Upper lobe of left lung (tissue), 4 donors: ENCODE results near the gene UHRF1.
"Not testable (repeated sequence)": the region's sequence is repeated elsewhere in the genome, so short reads cannot be mapped to it uniquely, and the experiment has no call there.

Experiments
- EP300 ChIP-seq, 4 donors: sonication (generic); formaldehyde crosslinking; IDR thresholded peaks; one replicate each; pipeline ENCODE4 v1.5.1; 2017; ENCODE audit warnings: antibody characterized with exemption in 4 of 4, control low read depth in 2 of 4
- POLR2A ChIP-seq, 4 donors: fragments of 450-650 bp; IDR thresholded peaks; one replicate each; pipeline ENCODE4 v1.5.1; 2016 to 2017; ENCODE audit warnings: antibody characterized with exemption in 4 of 4, mild to moderate bottlenecking in 2 of 4
- POLR2AphosphoS5 ChIP-seq, 2 donors: sonication (generic); formaldehyde crosslinking; IDR thresholded peaks; one replicate each; pipeline ENCODE4 v1.5.1; 2017; ENCODE audit warnings: antibody characterized with exemption in 2 of 2
- TF ChIP-seq, protein P1 (sequence below), 6 experiments: fragments of 450-650 bp in 4 of 6; fragments of 200-600 bp in 2 of 6; sonication (generic) in 2 of 6; IDR thresholded peaks; one replicate each; pipeline ENCODE4 v1.5.1; 2016 to 2019; ENCODE audit warnings: antibody characterized with exemption in 6 of 6

GRCh38 chr19:4882874-4883273 lies 26.4 kb upstream of the UHRF1 start:
- TF ChIP-seq EP300, POLR2A, POLR2AphosphoS5 (IDR thresholded peaks at IDR 0.05): not testable (repeated sequence)
- TF ChIP-seq, protein P1, sequence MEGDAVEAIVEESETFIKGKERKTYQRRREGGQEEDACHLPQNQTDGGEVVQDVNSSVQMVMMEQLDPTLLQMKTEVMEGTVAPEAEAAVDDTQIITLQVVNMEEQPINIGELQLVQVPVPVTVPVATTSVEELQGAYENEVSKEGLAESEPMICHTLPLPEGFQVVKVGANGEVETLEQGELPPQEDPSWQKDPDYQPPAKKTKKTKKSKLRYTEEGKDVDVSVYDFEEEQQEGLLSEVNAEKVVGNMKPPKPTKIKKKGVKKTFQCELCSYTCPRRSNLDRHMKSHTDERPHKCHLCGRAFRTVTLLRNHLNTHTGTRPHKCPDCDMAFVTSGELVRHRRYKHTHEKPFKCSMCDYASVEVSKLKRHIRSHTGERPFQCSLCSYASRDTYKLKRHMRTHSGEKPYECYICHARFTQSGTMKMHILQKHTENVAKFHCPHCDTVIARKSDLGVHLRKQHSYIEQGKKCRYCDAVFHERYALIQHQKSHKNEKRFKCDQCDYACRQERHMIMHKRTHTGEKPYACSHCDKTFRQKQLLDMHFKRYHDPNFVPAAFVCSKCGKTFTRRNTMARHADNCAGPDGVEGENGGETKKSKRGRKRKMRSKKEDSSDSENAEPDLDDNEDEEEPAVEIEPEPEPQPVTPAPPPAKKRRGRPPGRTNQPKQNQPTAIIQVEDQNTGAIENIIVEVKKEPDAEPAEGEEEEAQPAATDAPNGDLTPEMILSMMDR (IDR thresholded peaks at IDR 0.05), result not testable (repeated sequence)
